Right lobe of liver (tissue), 4 donors: ENCODE results near the gene DAZAP1.

ENCODE experiments used
- CTCF ChIP-seq, 4 donors: fragments of 200-600 bp in 3 of 4; fragments of 450-650 bp in 1 of 4; IDR thresholded peaks; one replicate each; pipeline versions ENCODE4 v1.5.1 to v1.8.0; 2016 to 2022; ENCODE audit warnings: antibody characterized with exemption in 4 of 4, mild to moderate bottlenecking in 2 of 4
- POLR2A ChIP-seq: fragments of 450-650 bp; IDR thresholded peaks from one replicate; pipeline ENCODE4 v1.6.1; 2017; ENCODE audit warnings: antibody characterized with exemption, mild to moderate bottlenecking
- donor health status: DM: no; HTN: no; CAD: no.
- donor health status: DM: no; HTN: no; CAD: no.
- donor health status: DM: no; HTN: yes; CAD: no.

- TF ChIP-seq CTCF (IDR thresholded peaks at IDR 0.05) (no peak), POLR2A (no peak)
These were observed 74.5 kb downstream of the DAZAP1 start for GRCh38 chr19:1481893-1482360.
